ENCODE data around the gene TMEM14A. TPM values are rescaled to one million over a fixed set of nuclear protein-coding genes. Genes with fewer than 3 reads are reported as not detected.

Gene TMEM14A
- total and polyA plus RNA-seq, 8 donors = 20.6 to 44.5 (median 41.0) TPM

DNA sequence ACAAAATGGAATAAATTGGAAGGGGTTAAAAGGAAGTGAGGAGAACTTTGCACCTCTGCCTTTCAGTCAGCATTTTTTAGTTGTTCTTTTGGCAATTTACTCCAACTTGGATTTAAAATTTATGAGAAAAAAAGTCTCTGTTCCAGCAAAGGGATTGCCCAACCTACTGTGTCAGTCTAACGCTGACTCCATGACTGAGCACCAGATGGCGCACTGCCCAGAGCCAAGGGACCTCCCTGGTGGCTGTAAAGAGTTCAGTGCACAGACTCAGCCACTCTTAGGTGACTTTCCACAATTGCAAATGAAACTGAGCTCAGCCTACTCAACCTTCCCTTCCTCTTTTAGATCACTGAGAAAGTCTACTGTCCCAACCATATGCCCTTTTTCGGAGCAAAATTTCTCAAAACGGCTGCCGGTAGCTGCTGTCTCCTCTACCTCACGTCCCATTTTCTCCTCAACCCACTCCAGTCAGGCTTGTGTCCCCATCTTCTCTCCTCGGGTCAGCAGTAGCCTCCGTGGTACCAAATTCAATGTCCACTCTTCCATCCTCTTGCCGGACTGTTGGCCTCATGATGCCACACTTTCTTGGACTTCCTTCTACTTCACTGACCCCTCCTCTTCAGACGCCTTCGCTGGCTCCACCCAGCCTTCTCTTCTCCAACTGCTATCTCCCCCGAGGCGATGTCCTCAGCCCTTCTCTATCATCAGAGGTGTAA is 53.7 kb downstream of the TMEM14A start:
- H3K36me3 ChIP-seq = no peaks in the 10 kb centered on the region
- H3K27ac ChIP-seq = peak overlapping the region in 1 of 2 donors; percentile 27
- ATAC-seq (peak; percentile 91), DNase-seq (peak; percentile 26 to 84 (median 70))
- TF ChIP-seq, protein P1, sequence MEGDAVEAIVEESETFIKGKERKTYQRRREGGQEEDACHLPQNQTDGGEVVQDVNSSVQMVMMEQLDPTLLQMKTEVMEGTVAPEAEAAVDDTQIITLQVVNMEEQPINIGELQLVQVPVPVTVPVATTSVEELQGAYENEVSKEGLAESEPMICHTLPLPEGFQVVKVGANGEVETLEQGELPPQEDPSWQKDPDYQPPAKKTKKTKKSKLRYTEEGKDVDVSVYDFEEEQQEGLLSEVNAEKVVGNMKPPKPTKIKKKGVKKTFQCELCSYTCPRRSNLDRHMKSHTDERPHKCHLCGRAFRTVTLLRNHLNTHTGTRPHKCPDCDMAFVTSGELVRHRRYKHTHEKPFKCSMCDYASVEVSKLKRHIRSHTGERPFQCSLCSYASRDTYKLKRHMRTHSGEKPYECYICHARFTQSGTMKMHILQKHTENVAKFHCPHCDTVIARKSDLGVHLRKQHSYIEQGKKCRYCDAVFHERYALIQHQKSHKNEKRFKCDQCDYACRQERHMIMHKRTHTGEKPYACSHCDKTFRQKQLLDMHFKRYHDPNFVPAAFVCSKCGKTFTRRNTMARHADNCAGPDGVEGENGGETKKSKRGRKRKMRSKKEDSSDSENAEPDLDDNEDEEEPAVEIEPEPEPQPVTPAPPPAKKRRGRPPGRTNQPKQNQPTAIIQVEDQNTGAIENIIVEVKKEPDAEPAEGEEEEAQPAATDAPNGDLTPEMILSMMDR (IDR thresholded peaks at IDR 0.05) = peak; percentile 17 to 29
- intact Hi-C loops (cut with DNase I) = no loop called here
- peaks cover 0 to 9% of the 10 kb centered on the region in 2 donors for H3K4me1 ChIP-seq
- no peaks in the 10 kb centered on the region for H3K27me3 ChIP-seq
- H3K9me3 ChIP-seq = no peaks in the 10 kb centered on the region
- no peak overlapping the region for H3K4me3 ChIP-seq

- H3K36me3 ChIP-seq = no peaks in the 10 kb centered on the region
- H3K9me3 ChIP-seq = no peaks in the 10 kb centered on the region
- peak overlapping the region; percentile 27 to 42 for H3K27ac ChIP-seq
- peaks cover 0 to 9% of the 10 kb centered on the region in 2 donors for H3K4me1 ChIP-seq
- peak in 1 of 4 donors; percentile 39 for DNase-seq
- no peaks in the 10 kb centered on the region for H3K27me3 ChIP-seq
- intact Hi-C loops (cut with DNase I) = no loop called here
- no peak overlapping the region for H3K4me3 ChIP-seq
- TF ChIP-seq, protein P1 (IDR thresholded peaks at IDR 0.05) = no peak
- peak; percentile 43 for ATAC-seq
Measured at GRCh38 chr6:52725143-52725534, 54.2 kb downstream of the TMEM14A start.

GRCh38 chr6:52725535-52726192 is 54.8 kb downstream of the TMEM14A start:
- intact Hi-C loops (cut with DNase I) = no loop called here
- DNase-seq = peak in 1 of 4 donors; percentile 48

GRCh38 chr6:52726193-52726542 is 55.3 kb downstream of the TMEM14A start:
- TF ChIP-seq, protein P1 (IDR thresholded peaks at IDR 0.05) = no peak
- Histone ChIP-seq H3K27ac (no peak overlapping the region), H3K9me3 (no peaks in the 10 kb centered on the region), H3K4me3 (no peak overlapping the region), H3K36me3 (no peaks in the 10 kb centered on the region), H3K27me3 (no peaks in the 10 kb centered on the region), H3K4me1 (peaks cover 0 to 9% of the 10 kb centered on the region in 2 donors)
- DNase-seq = no peak
- intact Hi-C loops (cut with DNase I) = no loop called here
- no peak for ATAC-seq

More at GRCh38 chr6:52725535-52726192, 54.8 kb downstream of the TMEM14A start:
- Histone ChIP-seq H3K36me3 (no peaks in the 10 kb centered on the region), H3K4me1 (peaks cover 0 to 9% of the 10 kb centered on the region in 2 donors), H3K27ac (peak overlapping the region in 1 of 2 donors; percentile 42), H3K27me3 (no peaks in the 10 kb centered on the region), H3K4me3 (no peak overlapping the region), H3K9me3 (no peaks in the 10 kb centered on the region)
- peak; percentile 83 for ATAC-seq
- TF ChIP-seq, protein P1 (IDR thresholded peaks at IDR 0.05) = no peak

All from left lung (tissue), 10 donors.